ENCODE measurements around the gene MALAT1.
A peak's percentile ranks its signal among the peaks of the same experiment; 100 is the strongest.
"Not testable (repeated sequence)": the region's sequence is repeated elsewhere in the genome, so short reads cannot be mapped to it uniquely, and the experiment has no call there.

Gene MALAT1

DNA sequence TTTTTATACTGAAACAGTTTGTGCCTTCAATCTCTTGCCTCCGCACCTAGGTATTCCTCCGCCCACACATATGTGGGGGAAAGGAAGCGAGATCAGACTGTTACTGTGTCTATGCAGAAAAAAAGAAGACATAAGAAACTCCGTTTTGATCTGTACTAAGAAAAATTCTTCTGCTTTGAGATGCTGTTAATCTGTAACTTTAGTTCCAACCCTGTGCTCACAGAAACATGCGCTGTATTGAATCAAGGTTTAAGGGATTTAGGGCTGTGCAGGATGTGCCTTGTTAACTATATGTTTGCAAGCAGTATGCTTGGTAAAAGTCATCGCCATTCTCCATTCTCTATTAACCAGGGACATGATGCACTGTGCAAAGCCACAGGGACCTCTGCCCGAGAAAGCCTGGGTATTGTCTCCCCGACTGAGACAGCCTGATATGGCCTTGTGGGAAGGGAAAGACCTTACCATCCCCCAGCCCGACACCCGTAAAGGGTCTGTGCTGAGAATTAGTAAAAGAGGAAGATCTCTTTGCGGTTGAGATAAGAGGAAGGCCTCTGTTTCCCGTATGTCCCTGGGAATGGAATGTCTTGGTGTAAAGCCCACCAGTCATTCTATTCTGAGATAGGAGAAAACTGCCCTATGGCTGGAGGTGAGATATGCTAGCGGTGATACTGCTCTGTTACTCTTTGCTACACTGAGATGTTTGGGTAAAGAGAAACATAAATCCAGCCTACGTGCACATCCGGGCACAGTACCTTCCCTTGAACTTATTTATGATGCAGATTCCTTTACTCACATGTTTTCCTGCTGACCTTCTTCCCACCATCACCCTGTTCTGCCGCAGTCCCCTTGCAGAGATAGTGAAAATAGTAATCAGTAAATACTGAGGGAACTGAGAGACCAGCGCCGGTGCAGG lies 24.1 kb downstream of the MALAT1 start:
- DNase-seq, result not testable (repeated sequence)

DNA sequence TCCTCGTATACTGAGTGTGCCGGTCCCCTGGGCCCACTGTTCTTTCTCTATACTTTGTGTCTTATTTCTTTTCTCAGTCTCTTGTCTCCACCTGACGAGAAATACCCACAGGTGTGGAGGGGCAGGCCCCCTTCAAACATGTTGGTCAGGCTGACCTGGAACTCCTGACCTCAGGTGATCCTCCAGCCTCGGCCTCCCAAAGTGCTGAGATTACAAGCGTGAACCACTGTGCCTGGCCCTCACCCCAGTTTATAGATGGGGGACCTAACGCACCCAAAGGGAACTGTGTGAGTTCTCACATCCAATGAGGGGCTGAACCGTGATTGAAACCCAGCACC lies 24.8 kb downstream of the MALAT1 start:
- not testable (repeated sequence) for DNase-seq

DNA sequence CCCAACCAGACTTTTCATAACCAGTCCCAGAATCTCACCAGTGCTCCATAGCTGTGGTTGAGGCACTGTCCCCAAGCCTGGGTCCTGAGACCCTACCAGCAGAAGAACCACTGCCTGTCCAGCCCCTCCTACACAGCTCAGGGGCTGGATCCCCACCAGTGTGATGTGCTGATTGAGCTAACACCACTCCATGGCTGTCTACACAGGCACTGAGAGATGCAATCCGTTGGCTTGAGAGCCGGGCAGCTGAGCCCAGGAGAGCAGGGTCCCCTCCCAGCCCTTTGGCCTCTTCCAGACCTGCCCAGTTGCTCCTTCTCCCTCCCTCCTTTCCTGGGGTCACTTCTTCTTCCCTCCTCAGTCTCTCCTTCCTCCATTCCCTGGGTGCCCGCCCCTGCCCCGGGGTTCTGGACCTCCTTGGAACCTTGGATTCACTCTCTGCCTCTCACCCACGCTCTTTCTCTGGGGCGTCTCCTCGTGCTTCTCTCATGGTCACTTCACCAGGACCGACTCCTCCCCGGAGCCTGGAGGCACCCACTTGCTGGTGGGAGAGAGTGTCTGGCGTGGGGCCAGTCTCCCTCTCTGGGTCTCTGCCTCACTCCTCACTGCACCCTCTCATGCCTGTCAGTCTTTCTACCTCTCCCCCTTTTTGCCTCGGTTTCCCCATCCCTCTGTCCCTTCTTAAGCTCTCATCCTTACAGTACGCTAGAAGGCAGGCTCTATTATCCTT lies 25.3 kb downstream of the MALAT1 start:
- DNase-seq, result no peak

DNA sequence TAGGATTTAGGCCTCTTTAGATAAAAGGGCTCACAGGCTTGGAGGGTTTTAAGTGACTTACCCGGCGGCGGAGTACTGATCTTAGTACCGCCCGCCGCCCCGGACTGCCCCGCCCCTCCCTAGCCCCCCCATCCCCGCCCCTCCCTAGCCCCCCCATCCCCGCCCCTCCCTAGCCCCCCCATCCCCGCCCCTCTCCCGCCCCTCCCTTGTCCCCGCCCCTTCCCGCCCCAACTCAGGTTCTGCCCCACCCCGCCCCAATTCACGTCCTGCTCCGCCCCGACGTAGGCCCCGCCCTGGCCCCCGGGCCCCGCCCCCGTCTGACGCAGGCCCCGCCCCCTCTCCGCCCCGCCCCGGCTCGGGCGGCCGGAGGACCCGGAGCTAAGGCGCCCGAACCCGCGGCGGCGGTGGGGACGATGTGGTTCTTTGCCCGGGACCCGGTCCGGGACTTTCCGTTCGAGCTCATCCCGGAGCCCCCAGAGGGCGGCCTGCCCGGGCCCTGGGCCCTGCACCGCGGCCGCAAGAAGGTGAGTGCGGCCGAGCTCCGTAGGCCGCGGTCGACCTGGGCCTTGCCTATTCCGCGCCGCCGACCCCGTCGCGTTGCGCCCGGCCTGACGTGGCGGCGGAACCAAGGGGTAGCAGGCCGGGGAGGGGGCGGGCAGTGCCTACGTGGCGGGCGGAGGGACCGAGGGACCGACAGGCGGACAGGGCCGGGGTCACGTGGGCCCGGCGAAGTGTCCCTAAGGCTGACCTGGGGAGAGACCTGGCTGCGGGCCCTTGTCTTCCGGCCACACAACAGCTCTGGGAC lies 26.1 kb downstream of the MALAT1 start, which contains the start of gene SCYL1:
TSS of gene SCYL1 (plus strand) at position 343 of the 805 bp plus-strand sequence. CDS start at position 414, 71 bp downstream.
- DNase-seq, result peak; percentile 32

DNA sequence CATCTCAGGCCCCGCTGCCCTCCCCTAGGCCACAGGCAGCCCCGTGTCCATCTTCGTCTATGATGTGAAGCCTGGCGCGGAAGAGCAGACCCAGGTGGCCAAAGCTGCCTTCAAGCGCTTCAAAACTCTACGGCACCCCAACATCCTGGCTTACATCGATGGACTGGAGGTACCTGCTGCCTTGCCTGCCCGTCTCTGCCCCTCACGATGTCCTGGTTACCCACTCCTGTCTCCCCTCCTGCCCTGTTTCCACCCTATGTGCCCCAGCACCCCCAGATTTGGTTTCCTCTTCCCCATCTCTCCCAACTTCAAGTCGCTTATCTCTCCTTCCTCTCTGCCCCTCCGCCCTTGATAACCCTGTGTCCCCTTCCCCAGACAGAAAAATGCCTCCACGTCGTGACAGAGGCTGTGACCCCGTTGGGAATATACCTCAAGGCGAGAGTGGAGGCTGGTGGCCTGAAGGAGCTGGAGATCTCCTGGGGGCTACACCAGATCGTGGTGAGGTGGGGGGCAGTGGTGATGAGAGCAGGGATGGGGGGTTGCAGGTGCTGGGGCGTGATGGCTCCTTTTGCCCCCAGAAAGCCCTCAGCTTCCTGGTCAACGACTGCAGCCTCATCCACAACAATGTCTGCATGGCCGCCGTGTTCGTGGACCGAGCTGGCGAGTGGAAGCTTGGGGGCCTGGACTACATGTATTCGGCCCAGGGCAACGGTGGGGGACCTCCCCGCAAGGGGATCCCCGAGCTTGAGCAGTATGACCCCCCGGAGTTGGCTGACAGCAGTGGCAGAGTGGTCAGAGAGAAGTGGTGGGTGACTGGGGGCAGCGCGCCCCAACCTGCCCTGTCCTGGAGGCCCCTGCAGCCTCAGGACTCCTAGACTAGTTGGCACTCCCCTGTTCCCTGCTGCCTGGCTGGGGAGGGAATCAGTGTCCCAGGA lies 27.0 kb downstream of the MALAT1 start:
- no peak for DNase-seq

DNA sequence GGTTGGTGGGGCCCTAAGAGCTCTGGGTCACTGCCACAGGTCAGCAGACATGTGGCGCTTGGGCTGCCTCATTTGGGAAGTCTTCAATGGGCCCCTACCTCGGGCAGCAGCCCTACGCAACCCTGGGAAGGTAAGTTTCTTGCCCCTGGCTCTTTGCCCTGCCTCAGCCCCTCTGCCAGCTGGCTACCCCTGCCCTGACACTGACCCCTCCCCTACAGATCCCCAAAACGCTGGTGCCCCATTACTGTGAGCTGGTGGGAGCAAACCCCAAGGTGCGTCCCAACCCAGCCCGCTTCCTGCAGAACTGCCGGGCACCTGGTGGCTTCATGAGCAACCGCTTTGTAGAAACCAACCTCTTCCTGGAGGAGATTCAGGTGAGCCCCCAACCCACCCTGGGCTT lies 27.9 kb downstream of the MALAT1 start:
- no peak for DNase-seq

DNA sequence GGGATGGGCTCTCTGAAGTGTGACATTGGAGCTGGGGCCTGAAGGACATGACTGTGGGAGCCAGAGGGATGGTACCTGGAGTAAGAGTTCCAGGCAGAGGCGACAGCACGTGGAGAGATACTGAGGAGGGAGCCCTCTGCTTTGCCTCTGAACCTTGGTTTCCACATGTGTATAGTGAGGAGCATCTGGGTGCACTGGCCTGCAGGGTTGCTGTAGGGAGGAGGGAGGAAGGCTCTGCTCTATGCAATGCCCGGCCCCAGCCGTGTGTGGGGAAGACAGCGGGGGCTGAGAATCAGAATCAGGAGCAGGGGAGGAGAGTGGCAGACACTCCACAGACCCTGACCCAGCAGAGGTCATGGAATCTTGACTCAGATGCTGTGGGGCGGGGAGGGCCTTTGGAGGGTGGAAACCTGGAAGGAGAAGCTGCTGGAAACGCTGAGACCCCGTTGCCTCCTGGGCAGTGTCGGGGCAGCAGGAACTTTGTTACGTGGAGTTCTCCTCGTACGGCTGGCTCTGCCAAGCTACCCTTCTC lies 30.0 kb downstream of the MALAT1 start:
- no peak for DNase-seq

DNA sequence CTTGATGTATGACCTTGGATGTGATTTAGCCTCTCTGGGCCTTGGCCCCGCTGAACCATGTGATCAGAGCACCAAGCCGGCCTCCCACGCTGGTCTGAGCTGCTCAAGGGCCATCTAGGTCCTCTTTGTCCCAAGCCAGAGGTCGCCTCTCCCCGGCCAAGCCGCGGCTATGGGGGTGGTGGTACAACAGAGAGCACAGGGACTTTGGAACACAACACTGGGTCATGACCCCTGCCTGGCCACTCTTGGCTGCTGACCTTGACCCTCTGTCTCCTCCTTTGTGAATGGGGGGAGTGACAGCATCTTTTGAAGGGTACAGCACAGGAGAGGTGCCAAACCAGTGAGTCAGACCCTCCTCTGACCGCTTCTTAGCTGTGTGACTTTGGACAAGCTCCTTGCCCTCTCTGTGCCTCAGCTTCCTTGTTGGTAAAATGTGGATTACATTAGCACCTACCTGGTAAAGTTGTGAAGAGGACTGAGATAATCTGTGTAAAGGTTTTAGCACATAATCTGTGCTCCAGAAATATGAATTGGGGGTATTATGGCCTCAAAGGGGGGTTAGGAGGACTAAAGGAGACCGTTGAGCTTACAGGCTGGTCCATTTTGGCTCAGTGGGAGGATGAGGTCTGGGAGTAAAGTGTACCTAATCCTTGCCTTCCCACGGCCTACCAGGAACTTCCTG lies 30.8 kb downstream of the MALAT1 start:
- DNase-seq, result no peak

DNA sequence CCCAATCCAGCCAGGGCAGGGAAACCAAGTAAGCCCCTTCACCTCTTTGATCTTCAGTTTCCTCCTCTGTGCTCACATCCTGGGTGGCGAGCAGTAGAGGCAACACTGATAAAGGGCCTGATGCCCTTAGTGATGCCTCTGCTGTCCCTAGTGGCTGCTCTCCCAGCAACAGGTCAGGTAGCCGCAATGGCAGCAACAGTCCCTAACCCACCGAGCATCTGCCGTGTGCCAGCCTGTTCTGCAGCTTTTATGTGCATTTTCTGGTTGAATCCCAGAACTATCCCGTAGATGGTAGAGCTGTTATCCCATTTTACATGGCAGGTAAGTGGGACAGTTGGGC lies 31.3 kb downstream of the MALAT1 start:
- no peak for DNase-seq

DNA sequence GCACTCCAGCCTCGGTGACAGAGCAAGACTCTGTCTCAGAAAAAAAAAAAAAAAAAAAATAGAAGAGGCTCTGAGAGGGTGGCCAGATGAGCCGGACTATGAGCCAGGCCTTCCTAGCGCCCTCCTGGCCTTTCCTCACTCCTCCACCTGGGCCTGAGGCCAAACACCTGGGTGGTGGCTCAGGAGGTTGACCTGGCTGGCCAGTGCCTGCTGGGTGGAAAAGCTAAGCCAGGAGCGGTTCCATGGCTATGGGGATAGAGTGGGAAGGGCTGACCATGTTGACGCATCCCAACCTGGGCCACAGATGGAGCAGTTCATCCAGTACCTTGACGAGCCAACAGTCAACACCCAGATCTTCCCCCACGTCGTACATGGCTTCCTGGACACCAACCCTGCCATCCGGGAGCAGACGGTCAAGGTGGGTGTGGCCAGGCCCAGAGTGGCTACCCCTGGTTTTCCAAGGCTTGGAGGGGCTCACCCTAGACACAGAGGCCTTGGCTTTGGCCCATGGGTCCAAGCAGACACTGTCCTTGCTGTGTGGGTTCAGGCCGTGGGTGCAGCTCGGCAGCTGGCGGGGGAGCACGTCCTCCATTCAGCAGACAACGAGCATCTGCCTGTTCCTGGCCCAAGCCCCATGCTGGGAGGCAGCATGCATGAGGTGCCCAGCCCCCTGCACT lies 33.7 kb downstream of the MALAT1 start:
- no peak for DNase-seq

DNA sequence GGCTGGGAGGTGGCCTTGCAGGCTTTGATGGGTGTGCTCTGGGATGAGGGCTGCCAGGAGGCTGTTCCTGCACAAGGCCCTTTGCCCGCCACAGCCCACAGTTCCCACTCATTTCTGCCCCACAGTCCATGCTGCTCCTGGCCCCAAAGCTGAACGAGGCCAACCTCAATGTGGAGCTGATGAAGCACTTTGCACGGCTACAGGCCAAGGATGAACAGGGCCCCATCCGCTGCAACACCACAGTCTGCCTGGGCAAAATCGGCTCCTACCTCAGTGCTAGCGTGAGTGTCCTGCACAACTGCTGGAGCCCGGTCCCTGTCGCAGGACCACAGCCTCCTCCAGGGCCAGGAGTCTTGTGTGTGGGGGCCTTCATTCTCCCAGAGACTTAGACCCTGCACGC lies 36.3 kb downstream of the MALAT1 start:
- DNase-seq, result no peak

DNA sequence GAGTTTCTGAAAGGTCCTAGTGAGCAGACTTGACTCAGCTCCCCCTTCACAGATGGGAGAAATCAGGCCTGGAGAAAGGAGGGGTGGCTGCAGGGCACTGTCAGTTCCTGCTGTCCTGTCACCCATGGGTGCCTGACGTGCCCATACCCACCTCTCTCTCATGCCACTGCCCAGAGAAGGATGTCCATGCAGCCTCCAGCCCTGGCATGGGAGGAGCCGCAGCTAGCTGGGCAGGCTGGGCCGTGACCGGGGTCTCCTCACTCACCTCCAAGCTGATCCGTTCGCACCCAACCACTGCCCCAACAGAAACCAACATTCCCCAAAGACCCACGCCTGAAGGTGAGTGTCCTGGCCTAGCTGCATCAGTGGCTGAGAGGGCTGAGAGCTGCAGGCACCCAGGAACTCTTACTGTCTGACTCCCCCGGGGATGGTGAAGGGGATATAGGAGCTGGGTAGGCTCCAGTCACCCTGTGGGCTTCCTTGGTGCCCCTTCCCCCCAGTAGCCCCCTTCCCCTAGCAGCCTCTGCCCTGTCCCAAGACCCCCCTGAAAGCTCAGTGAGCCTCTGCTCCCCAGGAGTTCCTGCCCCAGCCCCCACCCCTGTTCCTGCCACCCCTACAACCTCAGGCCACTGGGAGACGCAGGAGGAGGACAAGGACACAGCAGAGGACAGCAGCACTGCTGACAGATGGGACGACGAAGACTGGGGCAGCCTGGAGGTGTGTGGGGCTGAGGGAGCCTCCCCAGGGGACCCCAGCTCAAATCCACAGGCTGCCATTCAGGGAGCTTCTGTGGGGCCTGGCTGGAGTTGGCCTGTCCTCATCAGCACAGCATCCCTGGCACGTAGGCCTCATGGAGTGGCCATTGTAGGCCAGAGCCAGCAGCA lies 37.8 kb downstream of the MALAT1 start:
- no peak for DNase-seq

DNA sequence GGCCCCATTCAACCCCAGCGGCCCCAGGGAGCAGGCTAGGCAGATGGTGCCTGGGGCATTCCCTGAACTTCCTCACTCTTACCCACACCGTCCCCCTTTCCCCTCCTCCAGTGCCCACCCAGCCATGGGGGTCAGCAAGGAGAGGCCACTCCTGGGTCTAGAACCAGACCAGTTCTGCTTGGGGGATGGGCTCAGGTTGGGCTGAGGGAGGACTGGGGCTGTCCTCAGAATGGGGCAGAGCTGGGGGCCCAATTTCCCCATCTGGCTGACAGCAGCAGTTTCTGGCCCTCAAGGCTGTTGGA lies 38.4 kb downstream of the MALAT1 start:
- no peak for DNase-seq

DNA sequence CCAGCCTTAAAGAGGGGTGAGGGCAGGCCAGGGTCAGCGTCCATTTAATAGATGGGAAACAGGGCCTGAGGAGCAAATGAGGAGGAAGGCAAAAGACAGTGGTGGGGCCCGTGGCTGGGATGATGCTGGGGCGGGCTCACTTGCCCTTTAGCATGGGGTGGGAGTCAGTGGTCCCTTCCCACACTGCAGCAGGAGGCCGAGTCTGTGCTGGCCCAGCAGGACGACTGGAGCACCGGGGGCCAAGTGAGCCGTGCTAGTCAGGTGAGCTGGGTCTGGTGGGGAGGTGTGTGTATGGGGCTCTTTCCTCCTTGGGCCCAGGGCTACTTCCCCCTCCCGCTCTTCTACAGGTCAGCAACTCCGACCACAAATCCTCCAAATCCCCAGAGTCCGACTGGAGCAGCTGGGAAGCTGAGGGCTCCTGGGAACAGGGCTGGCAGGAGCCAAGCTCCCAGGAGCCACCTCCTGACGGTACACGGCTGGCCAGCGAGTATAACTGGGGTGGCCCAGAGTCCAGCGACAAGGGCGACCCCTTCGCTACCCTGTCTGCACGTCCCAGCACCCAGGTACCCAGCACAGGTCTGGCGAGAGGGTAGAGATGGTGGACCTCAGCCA lies 38.9 kb downstream of the MALAT1 start:
- no peak for DNase-seq

DNA sequence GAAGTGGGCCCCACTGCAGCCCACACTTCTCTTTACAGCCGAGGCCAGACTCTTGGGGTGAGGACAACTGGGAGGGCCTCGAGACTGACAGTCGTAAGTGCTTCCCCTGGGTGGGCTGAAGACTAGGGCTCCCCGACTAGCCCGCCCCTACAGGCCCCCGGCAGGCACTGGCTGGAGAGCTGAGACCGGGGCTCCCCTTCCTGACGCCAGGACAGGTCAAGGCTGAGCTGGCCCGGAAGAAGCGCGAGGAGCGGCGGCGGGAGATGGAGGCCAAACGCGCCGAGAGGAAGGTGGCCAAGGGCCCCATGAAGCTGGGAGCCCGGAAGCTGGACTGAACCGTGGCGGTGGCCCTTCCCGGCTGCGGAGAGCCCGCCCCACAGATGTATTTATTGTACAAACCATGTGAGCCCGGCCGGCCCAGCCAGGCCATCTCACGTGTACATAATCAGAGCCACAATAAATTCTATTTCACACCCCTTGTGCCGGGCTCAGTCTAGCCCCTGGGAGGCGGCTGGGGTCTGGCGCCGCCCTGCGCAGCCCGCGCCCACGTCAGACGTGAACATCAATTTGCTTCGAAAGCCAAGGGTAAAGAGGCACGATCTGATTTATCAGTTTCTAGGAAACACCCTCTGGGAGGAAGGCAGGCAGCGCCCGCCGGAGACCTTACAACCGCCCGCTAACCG lies 39.5 kb downstream of the MALAT1 start:
- no peak for DNase-seq

DNA sequence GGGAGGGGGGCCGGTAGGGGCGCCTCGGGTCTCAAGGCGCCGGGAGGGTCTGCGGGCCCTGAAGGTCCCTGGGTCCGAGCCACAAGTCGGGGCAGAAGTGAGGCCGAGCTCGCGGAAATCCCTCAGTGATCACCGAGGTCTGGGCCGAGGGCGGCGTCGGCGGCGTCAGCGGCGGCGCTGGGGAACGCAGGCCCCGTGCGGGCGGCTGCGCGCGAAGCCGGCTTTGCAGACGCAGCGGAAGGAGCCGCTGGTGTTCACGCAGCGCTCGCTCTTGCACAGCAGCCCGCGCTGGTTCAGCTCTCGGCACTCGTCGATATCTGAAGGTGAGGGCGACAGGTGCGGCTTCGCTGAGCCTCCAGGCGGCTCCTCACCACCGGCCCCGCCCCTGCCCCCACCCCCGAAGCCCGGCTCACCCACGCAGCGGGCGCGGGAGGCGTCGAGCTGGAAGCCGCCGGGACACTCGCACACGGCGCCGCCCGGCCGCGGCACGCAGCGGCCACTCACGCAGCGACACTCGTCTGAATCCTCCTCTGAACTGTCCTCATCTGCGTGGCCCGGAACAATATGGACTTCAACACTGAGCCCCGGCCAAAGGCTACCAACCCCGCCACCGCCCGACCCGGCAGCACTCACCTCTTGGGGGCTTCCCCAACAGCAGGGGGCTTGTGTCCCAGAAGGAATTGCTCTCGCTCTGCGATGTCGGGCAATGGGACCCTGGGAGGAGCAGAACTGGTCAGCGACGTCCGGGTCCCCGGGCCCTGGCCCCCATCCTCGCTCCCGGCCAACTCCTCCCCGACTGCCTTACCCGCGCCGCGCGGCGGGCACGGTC lies 40.3 kb downstream of the MALAT1 start:
- no peak for DNase-seq

DNA sequence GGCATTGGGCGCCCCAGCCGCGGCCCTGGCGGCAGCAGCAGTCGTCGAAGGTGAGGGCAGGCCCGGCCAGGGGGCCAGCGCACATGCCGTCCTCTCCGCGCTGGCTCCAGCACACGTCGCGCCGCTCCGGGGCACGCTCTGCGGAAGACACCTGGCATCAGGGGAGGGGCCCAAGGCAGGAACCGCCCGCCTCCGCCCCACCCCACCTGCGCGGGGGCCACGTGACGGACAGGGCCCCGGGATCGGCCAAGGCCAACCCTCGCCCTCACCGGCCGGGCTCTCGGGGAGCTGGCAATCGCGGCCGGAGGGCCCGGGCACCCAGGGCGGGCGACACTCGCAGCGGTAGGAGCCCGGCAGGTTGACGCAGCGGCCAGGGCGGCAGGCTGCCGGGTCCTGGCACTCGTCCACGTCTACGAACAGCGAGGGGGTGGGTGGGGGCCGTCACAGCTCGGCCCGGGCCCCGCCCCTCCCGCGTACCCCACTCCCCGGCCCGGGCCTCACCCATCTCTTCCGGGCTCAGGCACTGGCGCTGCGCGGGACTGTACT lies 41.0 kb downstream of the MALAT1 start:
- peak; percentile 23 for DNase-seq
